BE2C (cell line): ENCODE data around the gene TM4SF1.

Experiments
- DNase-seq: peaks from one replicate; pipeline ENCODE4 v3.0.0-alpha.2; 2020
- H3K27me3 ChIP-seq: fragments of 250-450 bp; sonication (Bioruptor Pico); 2 replicates; pipeline ENCODE4 v1.5.1; 2020; ENCODE audit warnings: mild to moderate bottlenecking
- H3K36me3 ChIP-seq: fragments of 250-450 bp; sonication (Bioruptor Pico); 2 replicates; pipeline ENCODE4 v1.5.1; 2020; ENCODE audit warnings: mild to moderate bottlenecking
- H3K4me1 ChIP-seq: fragments of 250-450 bp; sonication (Bioruptor Pico); 2 replicates; pipeline ENCODE4 v1.5.1; 2020
- H3K4me3 ChIP-seq: 2 replicates; pipeline ENCODE4 v1.5.1; 2011; ENCODE audit warnings: low read depth, low read length
- H3K9me3 ChIP-seq: fragments of 250-450 bp; sonication (Bioruptor Pico); 2 replicates; pipeline ENCODE4 v1.5.1; 2020
- CTCF ChIP-seq: IDR thresholded peaks from 2 replicates; pipeline ENCODE4 v1.5.1; 2012; ENCODE audit warnings: mild to moderate bottlenecking, low read depth, low read length

Gene TM4SF1

GRCh38 chr3:149385617-149386298, 8.3 kb upstream of the TM4SF1 start:
- no peak overlapping the region for H3K4me3 ChIP-seq
- DNase-seq = no peak
- H3K27me3 ChIP-seq = no peaks in the 10 kb centered on the region
- H3K36me3 ChIP-seq = no peaks in the 10 kb centered on the region
- no peaks in the 10 kb centered on the region for H3K9me3 ChIP-seq
- no peak for TF ChIP-seq CTCF
- no peaks in the 10 kb centered on the region for H3K4me1 ChIP-seq

DNA sequence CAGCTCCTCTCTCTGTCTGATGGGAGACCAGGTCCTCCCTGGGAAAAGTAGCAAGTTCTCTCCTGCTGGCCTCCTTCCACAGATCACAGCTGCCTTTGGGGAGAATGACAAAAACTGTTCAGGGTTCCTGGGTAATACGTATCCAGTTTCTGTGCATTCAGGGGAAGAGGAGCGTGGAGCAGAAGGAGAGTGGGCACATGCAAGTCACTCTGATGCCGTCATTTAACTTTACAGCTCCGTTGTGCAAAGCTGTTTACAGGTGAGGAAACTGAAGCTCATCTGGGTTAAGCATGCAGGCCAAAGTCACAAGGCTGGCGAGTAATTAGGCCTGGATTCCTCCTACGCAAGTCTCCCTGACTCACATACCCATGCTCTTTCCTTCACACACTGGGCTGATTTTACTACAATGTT, 7.5 kb upstream of the TM4SF1 start:
- Histone ChIP-seq H3K36me3 (no peaks in the 10 kb centered on the region), H3K27me3 (no peaks in the 10 kb centered on the region), H3K9me3 (no peaks in the 10 kb centered on the region), H3K4me3 (no peak overlapping the region), H3K4me1 (no peaks in the 10 kb centered on the region)
- DNase-seq = no peak
- no peak for TF ChIP-seq CTCF

DNA sequence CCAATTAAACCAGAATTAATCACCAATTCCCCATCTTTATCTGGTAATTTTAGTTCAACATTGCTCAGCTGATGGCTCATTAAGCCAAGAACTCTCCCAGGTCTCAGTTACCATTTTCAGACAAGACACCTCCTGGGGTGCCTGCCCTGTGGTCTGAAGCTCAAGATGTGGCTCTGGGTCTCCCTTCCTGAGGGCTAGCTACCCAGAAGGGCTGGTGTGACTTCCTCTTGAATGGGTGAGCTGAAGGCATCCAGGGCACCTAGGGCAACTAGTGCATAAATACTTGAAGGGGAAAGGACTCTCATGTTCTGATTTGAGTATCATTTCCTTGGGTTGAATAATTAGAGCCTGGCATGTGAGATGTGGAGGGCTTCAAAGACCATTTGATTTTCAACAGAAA, 6.7 kb upstream of the TM4SF1 start:
- no peak for DNase-seq
- no peaks in the 10 kb centered on the region for H3K36me3 ChIP-seq
- no peaks in the 10 kb centered on the region for H3K9me3 ChIP-seq
- TF ChIP-seq CTCF = no peak
- H3K27me3 ChIP-seq = no peaks in the 10 kb centered on the region
- no peaks in the 10 kb centered on the region for H3K4me1 ChIP-seq
- H3K4me3 ChIP-seq = no peak overlapping the region

DNA sequence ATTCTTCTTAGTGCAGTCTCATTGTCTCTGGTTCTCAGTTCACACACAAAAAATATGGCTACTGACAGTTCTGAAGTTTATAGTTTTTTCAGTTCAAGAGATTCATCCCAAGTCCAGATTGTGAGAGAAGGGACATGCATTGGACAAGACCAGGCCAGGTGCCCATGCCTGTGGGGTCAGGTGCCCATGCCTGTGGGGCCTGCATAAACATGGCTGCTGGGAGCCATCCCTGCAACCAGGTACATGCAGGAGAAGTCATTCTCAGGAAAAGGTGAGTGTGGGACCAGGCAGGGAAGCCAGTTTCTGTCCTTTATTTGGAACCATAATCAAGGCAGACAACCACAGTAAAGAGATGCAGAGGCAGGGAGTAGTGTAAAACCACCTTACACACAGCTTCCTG, 6.3 kb upstream of the TM4SF1 start:
- H3K27me3 ChIP-seq = no peaks in the 10 kb centered on the region
- no peaks in the 10 kb centered on the region for H3K9me3 ChIP-seq
- no peak overlapping the region for H3K4me3 ChIP-seq
- H3K36me3 ChIP-seq = no peaks in the 10 kb centered on the region
- H3K4me1 ChIP-seq = no peaks in the 10 kb centered on the region
- no peak for DNase-seq
- no peak for TF ChIP-seq CTCF

- DNase-seq = no peak
- Histone ChIP-seq H3K36me3 (no peaks in the 10 kb centered on the region), H3K4me1 (no peaks in the 10 kb centered on the region), H3K9me3 (no peaks in the 10 kb centered on the region), H3K27me3 (no peaks in the 10 kb centered on the region), H3K4me3 (no peak overlapping the region)
- no peak for TF ChIP-seq CTCF
Observed at GRCh38 chr3:149382518-149382917, 5.1 kb upstream of the TM4SF1 start.

GRCh38 chr3:149382101-149382467, 4.6 kb upstream of the TM4SF1 start:
- H3K4me3 ChIP-seq = no peak overlapping the region
- no peak for TF ChIP-seq CTCF
- no peaks in the 10 kb centered on the region for H3K4me1 ChIP-seq
- no peaks in the 10 kb centered on the region for H3K9me3 ChIP-seq
- H3K36me3 ChIP-seq = no peaks in the 10 kb centered on the region
- no peak for DNase-seq
- no peaks in the 10 kb centered on the region for H3K27me3 ChIP-seq
